Fibroblast of the aortic adventitia (primary cell): ENCODE data around the gene PRKACG. TPM values are rescaled to one million over a fixed set of nuclear protein-coding genes. Genes with fewer than 3 reads are reported as not detected.

Experiments
- DNase-seq: peaks from one replicate; pipeline ENCODE4 v3.0.0-alpha.2; 2010; ENCODE audit warnings: low read depth
- H3K4me3 ChIP-seq: 2 replicates; pipeline ENCODE4 v1.5.1; 2011; ENCODE audit warnings: low read depth, mild to moderate bottlenecking, control low read depth, low read length, moderate library complexity
- total RNA-seq: library from RNA; depleted of rRNA; stranded (reverse); fragments of >200 nt; gene quantifications from 2 replicates; pipeline ENCODE4 v1.2.3, GENCODE V29; 2012; ENCODE audit warnings: low replicate concordance
- TF ChIP-seq, protein P1 (sequence below): IDR thresholded peaks from 2 replicates; pipeline ENCODE4 v1.5.1; 2011; ENCODE audit warnings: mild to moderate bottlenecking, low read length, control low read depth, inconsistent platforms; ENCODE audit not compliant: insufficient read depth

The PRKACG gene
- total RNA-seq, 1 donor, result not detected

DNA sequence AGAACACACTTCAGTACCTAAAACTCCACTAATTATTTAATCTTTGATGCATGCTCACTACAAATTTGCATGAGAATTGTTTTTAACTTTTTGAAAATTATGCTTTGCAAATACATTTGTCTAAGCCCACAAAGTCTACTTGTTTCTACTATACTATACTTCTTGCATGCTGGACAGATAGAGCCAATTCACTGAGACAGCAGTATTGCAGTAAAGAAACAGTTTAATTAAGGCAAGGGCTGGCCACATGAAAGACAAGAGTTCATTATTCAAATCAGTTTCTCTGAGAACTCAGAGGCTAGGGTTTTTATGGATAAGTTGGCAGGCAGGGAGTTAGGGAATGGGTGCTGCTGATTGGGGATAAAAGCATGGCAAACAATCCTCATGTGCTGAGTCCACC, 15.6 kb upstream of the PRKACG start:
- TF ChIP-seq, protein P1, sequence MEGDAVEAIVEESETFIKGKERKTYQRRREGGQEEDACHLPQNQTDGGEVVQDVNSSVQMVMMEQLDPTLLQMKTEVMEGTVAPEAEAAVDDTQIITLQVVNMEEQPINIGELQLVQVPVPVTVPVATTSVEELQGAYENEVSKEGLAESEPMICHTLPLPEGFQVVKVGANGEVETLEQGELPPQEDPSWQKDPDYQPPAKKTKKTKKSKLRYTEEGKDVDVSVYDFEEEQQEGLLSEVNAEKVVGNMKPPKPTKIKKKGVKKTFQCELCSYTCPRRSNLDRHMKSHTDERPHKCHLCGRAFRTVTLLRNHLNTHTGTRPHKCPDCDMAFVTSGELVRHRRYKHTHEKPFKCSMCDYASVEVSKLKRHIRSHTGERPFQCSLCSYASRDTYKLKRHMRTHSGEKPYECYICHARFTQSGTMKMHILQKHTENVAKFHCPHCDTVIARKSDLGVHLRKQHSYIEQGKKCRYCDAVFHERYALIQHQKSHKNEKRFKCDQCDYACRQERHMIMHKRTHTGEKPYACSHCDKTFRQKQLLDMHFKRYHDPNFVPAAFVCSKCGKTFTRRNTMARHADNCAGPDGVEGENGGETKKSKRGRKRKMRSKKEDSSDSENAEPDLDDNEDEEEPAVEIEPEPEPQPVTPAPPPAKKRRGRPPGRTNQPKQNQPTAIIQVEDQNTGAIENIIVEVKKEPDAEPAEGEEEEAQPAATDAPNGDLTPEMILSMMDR, result no peak
- DNase-seq, result no peak
- H3K4me3 ChIP-seq, result no peak overlapping the region

DNA sequence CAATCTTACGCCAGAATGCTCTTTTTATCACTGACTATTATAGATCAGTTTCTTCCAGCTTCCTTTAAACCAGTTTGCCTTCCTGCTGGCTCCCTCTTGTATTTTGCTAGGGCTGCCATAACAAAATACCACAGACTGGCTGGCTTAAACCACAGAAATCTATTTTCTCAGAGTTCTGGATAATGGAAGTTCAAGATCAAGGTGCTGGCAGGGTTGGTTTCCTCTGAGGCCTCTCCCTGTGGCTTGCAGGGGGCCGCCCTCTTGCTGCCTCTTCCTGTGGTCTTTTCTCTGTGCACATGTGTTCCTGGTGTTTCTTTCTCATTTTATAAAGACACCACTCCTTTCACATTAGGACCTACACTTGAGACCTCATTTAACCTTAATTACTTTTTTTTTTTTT, 14.8 kb upstream of the PRKACG start:
- no peak for DNase-seq
- H3K4me3 ChIP-seq, result no peak overlapping the region
- TF ChIP-seq, protein P1, result no peak

DNA sequence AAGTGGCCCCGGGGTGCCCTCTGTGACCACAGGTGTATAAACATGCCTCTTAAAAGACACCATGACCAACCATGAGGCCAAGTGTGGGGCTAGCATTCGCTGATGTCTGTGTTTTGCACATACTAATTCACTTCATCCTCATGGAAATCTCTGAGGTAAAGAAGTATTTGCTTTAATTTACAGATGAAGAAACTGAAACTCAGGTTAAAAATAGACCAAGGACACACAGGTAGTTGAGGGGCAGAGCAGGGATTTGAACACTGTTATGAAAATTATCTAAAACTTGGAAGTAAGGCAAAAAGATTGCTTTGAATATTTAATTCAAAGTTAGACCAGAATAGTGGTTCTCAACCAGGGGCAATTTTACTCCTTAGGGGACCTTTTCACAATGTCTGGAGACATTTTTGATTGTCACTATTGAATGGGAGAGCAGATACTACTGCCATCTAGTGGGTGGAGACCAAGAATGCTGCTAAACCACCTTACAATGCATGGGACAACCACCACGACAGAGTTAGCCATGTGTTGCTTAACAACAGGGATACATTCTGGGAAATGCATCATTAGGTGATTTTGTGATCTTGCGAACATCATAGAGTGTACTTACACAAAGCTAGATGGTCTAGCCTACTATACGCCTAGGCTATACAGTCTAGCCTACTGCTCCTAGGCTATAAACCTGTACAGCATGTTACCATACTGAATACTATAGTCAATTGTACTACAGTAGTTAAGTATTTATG, 13.6 kb upstream of the PRKACG start:
- no peak overlapping the region for H3K4me3 ChIP-seq
- TF ChIP-seq, protein P1, result peak; percentile 78
- peak; percentile 51 for DNase-seq

DNA sequence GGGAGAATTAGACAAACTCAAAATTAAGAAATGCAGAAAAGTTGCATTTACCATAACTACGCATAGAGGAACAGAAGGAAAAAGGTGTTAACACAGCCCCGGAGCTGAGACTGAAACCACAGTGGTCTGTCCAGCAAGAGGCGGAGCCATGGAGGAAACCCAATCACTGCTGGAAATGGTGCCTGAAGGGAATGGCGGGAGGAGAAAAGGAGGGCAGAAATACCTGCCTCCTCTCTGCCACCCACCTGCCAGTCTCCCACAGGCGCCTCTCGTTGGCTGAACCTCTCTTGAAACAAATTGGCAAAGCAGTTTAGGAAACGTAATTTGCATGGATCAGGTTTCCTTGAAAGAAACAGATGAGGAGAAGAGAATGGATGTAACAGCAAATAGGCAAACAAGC, 9.7 kb upstream of the PRKACG start:
- H3K4me3 ChIP-seq, result no peak overlapping the region
- TF ChIP-seq, protein P1, result no peak
- DNase-seq, result no peak

DNA sequence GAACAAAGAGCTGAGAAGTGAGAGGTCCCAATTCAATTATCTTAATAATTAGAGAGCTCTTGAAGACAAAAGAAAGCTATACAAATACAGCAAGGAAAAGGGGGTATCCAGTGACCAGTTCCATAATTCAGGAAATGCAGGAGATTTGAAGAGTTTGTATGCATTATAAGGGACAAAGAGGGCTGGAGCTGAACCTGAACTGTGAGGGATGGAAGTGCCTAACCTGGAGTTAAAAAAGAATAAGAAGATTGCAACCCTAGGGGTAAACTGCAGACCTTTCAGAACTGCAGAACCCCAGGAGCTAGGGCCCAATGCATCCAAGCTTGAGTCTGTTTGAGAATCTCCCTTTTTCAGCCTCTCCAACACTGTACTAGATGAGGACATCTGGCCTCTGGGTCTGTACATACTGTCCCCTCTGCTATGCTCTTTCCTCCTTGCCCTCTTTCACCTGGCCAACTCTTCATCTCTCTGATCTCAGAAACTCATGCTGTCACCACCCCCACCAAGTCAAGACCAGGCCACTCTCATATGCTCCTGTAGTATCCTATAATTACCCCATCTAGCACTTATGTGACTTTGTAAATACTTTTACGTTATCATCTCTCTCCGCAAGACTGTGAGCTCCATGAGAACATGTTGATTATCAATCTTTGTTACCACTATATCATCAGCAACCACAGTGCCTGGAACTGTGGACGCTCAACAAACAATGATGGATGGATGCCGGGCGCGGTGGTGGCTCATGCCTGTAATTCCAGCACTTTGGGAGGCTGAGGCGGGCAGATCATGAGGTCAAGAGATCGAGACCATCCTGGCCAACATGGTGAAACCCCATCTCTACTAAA, 6.6 kb upstream of the PRKACG start:
- no peak overlapping the region for H3K4me3 ChIP-seq
- TF ChIP-seq, protein P1, result no peak
- no peak for DNase-seq

DNA sequence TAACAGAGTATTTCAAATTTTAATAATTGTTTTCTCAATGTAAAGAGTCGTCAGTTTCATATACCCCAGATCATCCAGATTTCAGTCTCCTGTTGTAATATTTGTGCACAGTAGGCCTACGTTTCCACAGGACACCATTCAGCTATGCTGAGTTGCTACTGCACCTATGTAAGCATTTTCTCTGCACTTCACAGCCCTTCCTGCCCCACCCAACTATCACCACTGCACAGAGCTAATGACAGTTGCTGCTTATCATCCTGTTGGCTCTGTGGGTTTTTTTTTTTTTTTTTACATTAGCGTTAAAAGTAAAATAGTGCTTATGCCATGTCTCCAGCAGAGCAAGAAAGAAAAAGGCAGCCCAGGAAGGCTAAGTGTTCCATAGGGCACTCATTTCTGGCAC, 5.9 kb upstream of the PRKACG start:
- no peak for DNase-seq
- TF ChIP-seq, protein P1, result no peak
- no peak overlapping the region for H3K4me3 ChIP-seq
